ENCODE data around the gene NEDD8. TPM values are rescaled to one million over a fixed set of nuclear protein-coding genes. Genes with fewer than 3 reads are reported as not detected.

The NEDD8 gene
- total RNA-seq, 1 experiment from 2014 or later = 214 TPM

- no peak overlapping the region for H2BK15ac ChIP-seq (ENCODE audit: low read depth, low read length)
- H3K79me2 ChIP-seq (ENCODE audit: insufficient read depth, low read length) = no peaks in the 10 kb centered on the region
- H3K27ac ChIP-seq (ENCODE audit: insufficient read length, low read depth, low read length) = no peak overlapping the region
- no peak overlapping the region for H2BK12ac ChIP-seq (ENCODE audit: insufficient read length, low read depth, low read length)
- no peak overlapping the region for H2BK5ac ChIP-seq (ENCODE audit: insufficient read length, low read length)
- no peak overlapping the region for H3T11ph ChIP-seq (ENCODE audit: low read length)
- peak overlapping the region; percentile 47 for H3K4me2 ChIP-seq (ENCODE audit: insufficient read depth, insufficient read length, low read length)
- no peaks in the 10 kb centered on the region for H3K27me3 ChIP-seq (ENCODE audit: insufficient read depth, low read length)
- peak; percentile 94 for DNase-seq
- Mint-ChIP-seq H3K4me3 (peak overlapping the region; percentile 92 to 96), H3K27ac (peak overlapping the region; percentile 99 to 100 (median 100)), H3K9me3 (no peaks in the 10 kb centered on the region), H3K27me3 (ENCODE audit: low read depth) (peaks cover 7% of the 10 kb centered on the region; the same call in 1 of the 2 replicates), H3K36me3 (ENCODE audit: insufficient read depth in 1 of 3, low read depth in 3 of 3) (peaks cover 26 to 43% (median 38%) of the 10 kb centered on the region in 3 experiments; a peak in 6 of 7 replicates), H3K4me1 (peaks cover 11 to 12% of the 10 kb centered on the region in 2 experiments)
- H3K9ac ChIP-seq (ENCODE audit: extremely low read depth, insufficient read length, low read length) = peak overlapping the region; percentile 75
- no CpG with 5 or more reads among the region's 39 CpGs for WGBS (ENCODE audit: extremely low coverage, insufficient read length, low lambda C conversion rate)
- H2AK5ac ChIP-seq (ENCODE audit: insufficient read length, low read length) = no peak overlapping the region
- H4K8ac ChIP-seq (replicated peaks; ENCODE audit: insufficient read length, low read depth, low read length) = no peak overlapping the region
- H4K20me1 ChIP-seq (ENCODE audit: control insufficient read depth, insufficient read depth, insufficient read length) = peaks cover 2% of the 10 kb centered on the region
- no peaks in the 10 kb centered on the region for H3K4me1 ChIP-seq (ENCODE audit: insufficient read depth, low read length)
- no peak overlapping the region for H4K5ac ChIP-seq (ENCODE audit: insufficient read length, low read depth, low read length)
- no peak overlapping the region for H4K91ac ChIP-seq (ENCODE audit: insufficient read length, low read depth, low read length)
- H3K14ac ChIP-seq (ENCODE audit: insufficient read depth, low read length) = peak overlapping the region; percentile 84
- TF ChIP-seq, protein P1, sequence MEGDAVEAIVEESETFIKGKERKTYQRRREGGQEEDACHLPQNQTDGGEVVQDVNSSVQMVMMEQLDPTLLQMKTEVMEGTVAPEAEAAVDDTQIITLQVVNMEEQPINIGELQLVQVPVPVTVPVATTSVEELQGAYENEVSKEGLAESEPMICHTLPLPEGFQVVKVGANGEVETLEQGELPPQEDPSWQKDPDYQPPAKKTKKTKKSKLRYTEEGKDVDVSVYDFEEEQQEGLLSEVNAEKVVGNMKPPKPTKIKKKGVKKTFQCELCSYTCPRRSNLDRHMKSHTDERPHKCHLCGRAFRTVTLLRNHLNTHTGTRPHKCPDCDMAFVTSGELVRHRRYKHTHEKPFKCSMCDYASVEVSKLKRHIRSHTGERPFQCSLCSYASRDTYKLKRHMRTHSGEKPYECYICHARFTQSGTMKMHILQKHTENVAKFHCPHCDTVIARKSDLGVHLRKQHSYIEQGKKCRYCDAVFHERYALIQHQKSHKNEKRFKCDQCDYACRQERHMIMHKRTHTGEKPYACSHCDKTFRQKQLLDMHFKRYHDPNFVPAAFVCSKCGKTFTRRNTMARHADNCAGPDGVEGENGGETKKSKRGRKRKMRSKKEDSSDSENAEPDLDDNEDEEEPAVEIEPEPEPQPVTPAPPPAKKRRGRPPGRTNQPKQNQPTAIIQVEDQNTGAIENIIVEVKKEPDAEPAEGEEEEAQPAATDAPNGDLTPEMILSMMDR (conservative IDR thresholded peaks at IDR 0.05) = peak; percentile 63
- H3K23me2 ChIP-seq (ENCODE audit: insufficient read length, low read depth, low read length, poor library complexity, severe bottlenecking) = peaks cover 6% of the 10 kb centered on the region
- no peaks in the 10 kb centered on the region for H3K79me1 ChIP-seq (ENCODE audit: insufficient read depth, low read depth, low read length, poor library complexity, severe bottlenecking)
- no peak overlapping the region for H3K4ac ChIP-seq (ENCODE audit: low read depth, low read length)
- peak overlapping the region; percentile 91 for H3K18ac ChIP-seq (ENCODE audit: insufficient read length, low read depth, low read length)
- H3K9me3 ChIP-seq (ENCODE audit: control insufficient read depth, low read depth, low read length) = no peaks in the 10 kb centered on the region
- no peak overlapping the region for H3K56ac ChIP-seq (ENCODE audit: insufficient read length, low read depth, low read length)
- H2BK20ac ChIP-seq (ENCODE audit: low read depth, low read length, poor library complexity, severe bottlenecking) = no peak overlapping the region
- no peak overlapping the region for H2BK120ac ChIP-seq (ENCODE audit: low read depth, low read length, poor library complexity, severe bottlenecking)
- no peak overlapping the region for H2AFZ ChIP-seq (ENCODE audit: low read length)
- no peak overlapping the region for H3K23ac ChIP-seq (ENCODE audit: insufficient read length, low read depth, low read length)
These were observed 9.8 kb upstream of the NEDD8 start for GRCh38 chr14:24241829-24242443.
